GM12801 (cell line): Measurements from ENCODE around the gene PMM2.

Experiments used
- CTCF ChIP-seq: IDR thresholded peaks from one replicate; pipeline ENCODE4 v1.5.1; 2011; ENCODE audit warnings: control low read depth; ENCODE audit not compliant: insufficient read length; ENCODE audit errors: extremely low read depth

PMM2 gene

GRCh38 chr16:8859913-8860881 is 62.6 kb downstream of the PMM2 start:
- TF ChIP-seq CTCF = no peak

- TF ChIP-seq CTCF = no peak
These were observed 64.1 kb downstream of the PMM2 start for GRCh38 chr16:8861563-8862308.

GRCh38 chr16:8862309-8863130 is 64.9 kb downstream of the PMM2 start:
- no peak for TF ChIP-seq CTCF

- no peak for TF ChIP-seq CTCF
These were observed 66.2 kb downstream of the PMM2 start for GRCh38 chr16:8863594-8864424.

- TF ChIP-seq CTCF = no peak
These were observed 67.0 kb downstream of the PMM2 start for GRCh38 chr16:8864480-8865110.

GRCh38 chr16:8865145-8865882 is 67.7 kb downstream of the PMM2 start:
- no peak for TF ChIP-seq CTCF
